ENCODE results near the gene TINAG.

GRCh38 chr6:54285595-54285994, 22.6 kb upstream of the TINAG start:
- TF ChIP-seq, protein P1, sequence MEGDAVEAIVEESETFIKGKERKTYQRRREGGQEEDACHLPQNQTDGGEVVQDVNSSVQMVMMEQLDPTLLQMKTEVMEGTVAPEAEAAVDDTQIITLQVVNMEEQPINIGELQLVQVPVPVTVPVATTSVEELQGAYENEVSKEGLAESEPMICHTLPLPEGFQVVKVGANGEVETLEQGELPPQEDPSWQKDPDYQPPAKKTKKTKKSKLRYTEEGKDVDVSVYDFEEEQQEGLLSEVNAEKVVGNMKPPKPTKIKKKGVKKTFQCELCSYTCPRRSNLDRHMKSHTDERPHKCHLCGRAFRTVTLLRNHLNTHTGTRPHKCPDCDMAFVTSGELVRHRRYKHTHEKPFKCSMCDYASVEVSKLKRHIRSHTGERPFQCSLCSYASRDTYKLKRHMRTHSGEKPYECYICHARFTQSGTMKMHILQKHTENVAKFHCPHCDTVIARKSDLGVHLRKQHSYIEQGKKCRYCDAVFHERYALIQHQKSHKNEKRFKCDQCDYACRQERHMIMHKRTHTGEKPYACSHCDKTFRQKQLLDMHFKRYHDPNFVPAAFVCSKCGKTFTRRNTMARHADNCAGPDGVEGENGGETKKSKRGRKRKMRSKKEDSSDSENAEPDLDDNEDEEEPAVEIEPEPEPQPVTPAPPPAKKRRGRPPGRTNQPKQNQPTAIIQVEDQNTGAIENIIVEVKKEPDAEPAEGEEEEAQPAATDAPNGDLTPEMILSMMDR (IDR thresholded peaks at IDR 0.05), result no peak
- TF ChIP-seq EP300 (IDR thresholded peaks at IDR 0.05), result no peak
- no peak for TF ChIP-seq POLR2AphosphoS5 (IDR thresholded peaks at IDR 0.05)

Data from suprapubic skin (tissue), 4 donors.